ENCODE results near the gene KCNMA1. TPM values are rescaled to one million over a fixed set of nuclear protein-coding genes. Genes with fewer than 3 reads are reported as not detected.

KCNMA1 gene
- polyA plus RNA-seq, 1 of the 3 experiments (the other 2 are of a cell fraction), result 107 TPM

GRCh38 chr10:77403761-77404160 lies 233.8 kb downstream of the KCNMA1 start:
- no peaks in the 10 kb centered on the region for H4K20me1 ChIP-seq (ENCODE audit: insufficient read depth)
- H3K4me3 ChIP-seq (ENCODE audit: low read depth in 2 of 2, low read length in 1 of 2), result no peak overlapping the region
- no peaks in the 10 kb centered on the region for H3K27me3 ChIP-seq (ENCODE audit: insufficient read depth)
- no peaks in the 10 kb centered on the region for H3K9me3 ChIP-seq
- H3K27ac ChIP-seq (ENCODE audit: low read depth in 2 of 2, low read length in 1 of 2), result no peak overlapping the region
- 88% methylated on average over 4 of the region's 8 CpGs for WGBS (ENCODE audit: low lambda C conversion rate)
- peaks cover 24 to 25% of the 10 kb centered on the region in 2 experiments; a peak in 3 of 4 replicates for H3K4me1 ChIP-seq (ENCODE audit: control insufficient read depth in 1 of 2, insufficient read depth in 2 of 2, low read depth in 1 of 2, low read length in 1 of 2)
- ChIA-PET CTCF (interaction anchor here (2.5 kb wide), 1 partner anchor 11 kb away, joined by 7 read pairs; no protein-coding TSS in a partner anchor), POLR2A (no interaction called here)
- TF ChIP-seq GATA2 (CRISPR knock-in tag; IDR thresholded peaks at IDR 0.05) (no peak), GABPA (IDR thresholded peaks at IDR 0.05; ENCODE audit: low read depth) (no peak), RXRA (IDR thresholded peaks at IDR 0.05; ENCODE audit: borderline replicate concordance, low read depth) (no peak), MEF2A (IDR thresholded peaks at IDR 0.05; ENCODE audit: borderline replicate concordance, low read depth) (no peak), NRF1 (IDR thresholded peaks at IDR 0.05; ENCODE audit: low read depth, low read length) (no peak)
- H3K79me2 ChIP-seq (ENCODE audit: insufficient read depth), result no peaks in the 10 kb centered on the region
- DNase-seq, result no peak
- H3K9me2 ChIP-seq, result no peaks in the 10 kb centered on the region
- H3K4me2 ChIP-seq, result no peak overlapping the region
- H2AFZ ChIP-seq (ENCODE audit: low read depth), result no peak overlapping the region
- no peak overlapping the region for H3K9ac ChIP-seq
- peaks cover 10% of the 10 kb centered on the region for H3F3A ChIP-seq (replicated peaks; ENCODE audit: insufficient read depth)
- peaks cover 4 to 13% of the 10 kb centered on the region in 2 experiments for H3K36me3 ChIP-seq (replicated peaks in 1 of 2; ENCODE audit: control insufficient read depth in 1 of 2, insufficient read depth in 2 of 2, low read length in 1 of 2)

- peaks cover 10% of the 10 kb centered on the region for H3F3A ChIP-seq (replicated peaks; ENCODE audit: insufficient read depth)
- TF ChIP-seq GABPA (IDR thresholded peaks at IDR 0.05; ENCODE audit: low read depth) (no peak), ZBTB33 (IDR thresholded peaks at IDR 0.05; ENCODE audit: borderline replicate concordance, low read depth) (no peak), RFX5 (IDR thresholded peaks at IDR 0.05; ENCODE audit: low read length) (no peak), USF2 (IDR thresholded peaks at IDR 0.05; ENCODE audit: borderline replicate concordance, low read depth, low read length) (no peak), SMC3 (IDR thresholded peaks at IDR 0.05; ENCODE audit: low read depth, low read length) (no peak), USF1 (IDR thresholded peaks at IDR 0.05; ENCODE audit: borderline replicate concordance, low read depth) (no peak), POLR2AphosphoS5 (IDR thresholded peaks at IDR 0.05; ENCODE audit: low read depth, low read length) (no peak), TAF1 (IDR thresholded peaks at IDR 0.05; ENCODE audit: borderline replicate concordance, low read depth, low read length) (no peak), EP300 (IDR thresholded peaks at IDR 0.05; ENCODE audit: borderline replicate concordance in 1 of 2, low read depth in 1 of 2, low read length in 1 of 2) (no peak), TEAD4 (IDR thresholded peaks at IDR 0.05; ENCODE audit: borderline replicate concordance, insufficient read depth) (no peak), FOSL2 (IDR thresholded peaks at IDR 0.05; ENCODE audit: borderline replicate concordance, low read depth) (no peak)
- no peak for DNase-seq
- no peak overlapping the region for H3K9ac ChIP-seq
- no peak overlapping the region for H3K27ac ChIP-seq (ENCODE audit: low read depth in 2 of 2, low read length in 1 of 2)
- H3K4me3 ChIP-seq (ENCODE audit: low read depth in 2 of 2, low read length in 1 of 2), result no peak overlapping the region
- H3K4me2 ChIP-seq, result no peak overlapping the region
- WGBS (ENCODE audit: low lambda C conversion rate), result 91% methylated on average over 3 of the region's 3 CpGs
- ChIA-PET POLR2A (no interaction called here), CTCF (interaction anchor here (0.7 to 2.6 kb wide), 3 partner anchors 9 to 11 kb away, joined by 3 to 9 read pairs (median 4); no protein-coding TSS in a partner anchor)
- H2AFZ ChIP-seq (ENCODE audit: low read depth), result no peak overlapping the region
- H3K36me3 ChIP-seq (replicated peaks in 1 of 2; ENCODE audit: control insufficient read depth in 1 of 2, insufficient read depth in 2 of 2, low read length in 1 of 2), result peaks cover 4 to 13% of the 10 kb centered on the region in 2 experiments
- no peaks in the 10 kb centered on the region for H3K79me2 ChIP-seq (ENCODE audit: insufficient read depth)
- H3K27me3 ChIP-seq (ENCODE audit: insufficient read depth), result no peaks in the 10 kb centered on the region
- H3K9me3 ChIP-seq, result no peaks in the 10 kb centered on the region
- no peaks in the 10 kb centered on the region for H4K20me1 ChIP-seq (ENCODE audit: insufficient read depth)
- no peaks in the 10 kb centered on the region for H3K9me2 ChIP-seq
- H3K4me1 ChIP-seq (ENCODE audit: control insufficient read depth in 1 of 2, insufficient read depth in 2 of 2, low read depth in 1 of 2, low read length in 1 of 2), result peaks cover 15 to 16% of the 10 kb centered on the region in 2 experiments; a peak in 3 of 4 replicates
Observed at GRCh38 chr10:77401683-77402082, 235.9 kb downstream of the KCNMA1 start.

Data from SK-N-SH (cell line).